OCI-LY1 (cell line): ENCODE results near the gene USP47.

Source experiments
- EZH2 ChIP-seq: fragments of 200-600 bp; sonication (generic), shearing (Covaris generic); IDR thresholded peaks from 2 replicates; pipeline ENCODE4 v1.8.0; 2017; ENCODE audit warnings: borderline replicate concordance, mixed run types, mild to moderate bottlenecking, antibody characterized with exemption, low read length, moderate library complexity, mixed read lengths
- TF ChIP-seq, protein P1 (sequence below): fragments of 200-600 bp; sonication (generic), shearing (Covaris generic); IDR thresholded peaks from 2 replicates; pipeline ENCODE4 v1.5.1; 2017; ENCODE audit warnings: mild to moderate bottlenecking, antibody characterized with exemption, low read length, moderate library complexity, mixed read lengths

DNA sequence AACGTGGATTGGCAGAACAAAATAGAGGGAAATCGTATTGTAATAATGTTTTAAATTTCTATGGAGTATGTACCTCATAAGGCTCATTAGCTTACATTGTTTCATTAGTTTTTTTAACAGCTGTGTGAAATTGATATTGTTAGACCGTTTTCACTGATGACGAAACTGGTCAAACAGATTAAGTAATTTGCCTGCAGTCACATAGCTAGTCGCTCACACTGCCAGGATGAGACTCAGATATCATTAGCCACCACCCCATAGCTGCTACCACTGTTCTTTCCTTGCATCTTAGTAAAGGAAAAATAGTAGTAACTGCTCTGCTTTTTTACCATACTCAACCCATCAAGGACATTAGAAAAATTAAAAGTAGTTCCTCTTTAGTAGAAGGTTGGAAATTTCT lies 102.7 kb downstream of the USP47 start:
- TF ChIP-seq, protein P1, sequence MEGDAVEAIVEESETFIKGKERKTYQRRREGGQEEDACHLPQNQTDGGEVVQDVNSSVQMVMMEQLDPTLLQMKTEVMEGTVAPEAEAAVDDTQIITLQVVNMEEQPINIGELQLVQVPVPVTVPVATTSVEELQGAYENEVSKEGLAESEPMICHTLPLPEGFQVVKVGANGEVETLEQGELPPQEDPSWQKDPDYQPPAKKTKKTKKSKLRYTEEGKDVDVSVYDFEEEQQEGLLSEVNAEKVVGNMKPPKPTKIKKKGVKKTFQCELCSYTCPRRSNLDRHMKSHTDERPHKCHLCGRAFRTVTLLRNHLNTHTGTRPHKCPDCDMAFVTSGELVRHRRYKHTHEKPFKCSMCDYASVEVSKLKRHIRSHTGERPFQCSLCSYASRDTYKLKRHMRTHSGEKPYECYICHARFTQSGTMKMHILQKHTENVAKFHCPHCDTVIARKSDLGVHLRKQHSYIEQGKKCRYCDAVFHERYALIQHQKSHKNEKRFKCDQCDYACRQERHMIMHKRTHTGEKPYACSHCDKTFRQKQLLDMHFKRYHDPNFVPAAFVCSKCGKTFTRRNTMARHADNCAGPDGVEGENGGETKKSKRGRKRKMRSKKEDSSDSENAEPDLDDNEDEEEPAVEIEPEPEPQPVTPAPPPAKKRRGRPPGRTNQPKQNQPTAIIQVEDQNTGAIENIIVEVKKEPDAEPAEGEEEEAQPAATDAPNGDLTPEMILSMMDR, result no peak
- no peak for TF ChIP-seq EZH2
